Activated CD8-positive, alpha-beta T cell treated with anti-CD3 and anti-CD28 coated beads for 36 hours (primary cell): ENCODE data around the gene LRRC25. TPM values are rescaled to one million over a fixed set of nuclear protein-coding genes. Genes with fewer than 3 reads are reported as not detected.
A peak's percentile ranks its signal among the peaks of the same experiment; 100 is the strongest.

Experiments used
- ATAC-seq: fragments of 200-7000 bp; cut with Tn5 transposase; one replicate; pipeline ENCODE4 v1.10.0; 2021; ENCODE audit warnings: mild to moderate bottlenecking, moderate library complexity
- CTCF ChIA-PET: fragments of 350-600 bp; sonication (Branson Sonifier 250); formaldehyde crosslinking; loops from one replicate; lab custom pipeline; 2021; ENCODE audit warnings: antibody characterized with exemption; lab: Charles Lee
- POLR2A ChIA-PET: fragments of 350-600 bp; sonication (Branson Sonifier 250); formaldehyde crosslinking; loops from one replicate; lab custom pipeline; 2021; ENCODE audit warnings: antibody characterized with exemption; lab: Charles Lee
- DNase-seq: peaks from one replicate; pipeline ENCODE4 v3.0.0-alpha.2; 2020
- H3K27ac Mint-ChIP-seq: one replicate; pipeline ENCODE4 v1.8.0; 2021; ENCODE audit warnings: mild to moderate bottlenecking, mixed read lengths
- H3K27me3 Mint-ChIP-seq: one replicate; pipeline ENCODE4 v1.8.0; 2021; ENCODE audit warnings: mixed read lengths
- H3K36me3 Mint-ChIP-seq: one replicate; pipeline ENCODE4 v1.8.0; 2021; ENCODE audit warnings: low read depth, mixed read lengths
- H3K4me1 Mint-ChIP-seq: one replicate; pipeline ENCODE4 v1.8.0; 2021; ENCODE audit warnings: low read depth, mixed read lengths
- H3K4me3 Mint-ChIP-seq: one replicate; pipeline ENCODE4 v1.8.0; 2021; ENCODE audit warnings: mild to moderate bottlenecking, moderate library complexity, mixed read lengths
- H3K9me3 Mint-ChIP-seq: one replicate; pipeline ENCODE4 v1.8.0; 2021; ENCODE audit warnings: mixed read lengths
- CTCF ChIP-seq: fragments of 200-600 bp; IDR thresholded peaks from one replicate; pipeline ENCODE4 v1.8.0; 2022; ENCODE audit warnings: antibody characterized with exemption, mild to moderate bottlenecking
- intact Hi-C: fragments of 100-400 bp; cut with micrococcal nuclease; formaldehyde crosslinking; loops from one replicate; pipeline ENCODE4 v1.10.0; 2022
- total RNA-seq, 2 experiments: library from RNA; stranded (reverse); gene quantifications; one replicate each; pipeline ENCODE4 v1.2.3, GENCODE V29; 2021

LRRC25 gene
- total RNA-seq = not detected

GRCh38 chr19:18397242-18398202 is at the start of gene LRRC25:
Gene LRRC25, minus strand, starts transcription at chr19:18397622. Its CDS starts 659 bp downstream, at chr19:18396963.
- H3K4me3 Mint-ChIP-seq = no peak within 1 kb of the TSS
- DNase-seq = peak; percentile 37
- H3K4me1 Mint-ChIP-seq = no peaks in the 10 kb centered on the region
- H3K27me3 Mint-ChIP-seq = peaks cover 12% of the 10 kb centered on the region
- peak; percentile 79 for ATAC-seq
- intact Hi-C loops = no loop called here
- H3K27ac Mint-ChIP-seq = no peak within 1 kb of the TSS
- no peaks in the 10 kb centered on the region for H3K36me3 Mint-ChIP-seq
- ChIA-PET POLR2A (interaction anchor here (1.0 to 1.2 kb wide), 3 partner anchors 21 to 117 kb away, joined by 3 read pairs; no protein-coding TSS in a partner anchor), CTCF (interaction anchor here (1.0 to 2.8 kb wide), 4 partner anchors 9 to 48 kb away, joined by 3 to 17 read pairs (median 4); partner anchors contain the start of gene SSBP4)
- no peak for TF ChIP-seq CTCF
- H3K9me3 Mint-ChIP-seq = no peaks in the 10 kb centered on the region

GRCh38 chr19:18446811-18447359 is 49.5 kb upstream of the LRRC25 start:
- Mint-ChIP-seq H3K36me3 (peaks cover 17% of the 10 kb centered on the region), H3K4me1 (peaks cover 16% of the 10 kb centered on the region), H3K27ac (no peak overlapping the region), H3K9me3 (peaks cover 3% of the 10 kb centered on the region), H3K27me3 (no peaks in the 10 kb centered on the region), H3K4me3 (no peak overlapping the region)
- ATAC-seq (no peak), DNase-seq (no peak)
- no peak for TF ChIP-seq CTCF
- ChIA-PET POLR2A (interaction anchor here (1.5 kb wide), 1 partner anchor 15 kb away, joined by 3 read pairs; no protein-coding TSS in a partner anchor), CTCF (interaction anchor here (0.6 to 4.4 kb wide), 3 partner anchors 15 to 430 kb away, joined by 3 to 20 read pairs (median 6); no protein-coding TSS in a partner anchor)
- intact Hi-C loops = no loop called here

GRCh38 chr19:18446145-18446810 is 48.9 kb upstream of the LRRC25 start:
- CTCF ChIA-PET = interaction anchor here (2.1 to 4.4 kb wide), 2 partner anchors 16 to 23 kb away, joined by 6 to 20 read pairs; no protein-coding TSS in a partner anchor

GRCh38 chr19:18445262-18445948 is 48.0 kb upstream of the LRRC25 start:
- POLR2A ChIA-PET = interaction anchor here (1.5 kb wide), 1 partner anchor 17 kb away, joined by 3 read pairs; no protein-coding TSS in a partner anchor
- DNase-seq = no peak
- CTCF ChIA-PET = interaction anchor here (4.4 kb wide), 1 partner anchor 17 kb away, joined by 20 read pairs; no protein-coding TSS in a partner anchor
- intact Hi-C loops = no loop called here
- Mint-ChIP-seq H3K36me3 (peaks cover 14% of the 10 kb centered on the region), H3K9me3 (peaks cover 3% of the 10 kb centered on the region), H3K4me1 (peaks cover 21% of the 10 kb centered on the region), H3K27me3 (no peaks in the 10 kb centered on the region), H3K4me3 (no peak overlapping the region), H3K27ac (no peak overlapping the region)
- TF ChIP-seq CTCF = no peak
- ATAC-seq = no peak

More at GRCh38 chr19:18446145-18446810, 48.9 kb upstream of the LRRC25 start:
- H3K27ac Mint-ChIP-seq = no peak overlapping the region
- no peaks in the 10 kb centered on the region for H3K27me3 Mint-ChIP-seq
- H3K36me3 Mint-ChIP-seq = peaks cover 17% of the 10 kb centered on the region
- TF ChIP-seq CTCF = no peak
- ATAC-seq = no peak
- H3K4me3 Mint-ChIP-seq = no peak overlapping the region
- H3K4me1 Mint-ChIP-seq = peaks cover 21% of the 10 kb centered on the region
- H3K9me3 Mint-ChIP-seq = peaks cover 3% of the 10 kb centered on the region
- intact Hi-C loops = no loop called here
- POLR2A ChIA-PET = interaction anchor here (1.5 kb wide), 1 partner anchor 16 kb away, joined by 3 read pairs; no protein-coding TSS in a partner anchor
- DNase-seq = no peak
